HG03439 (cell line): ENCODE measurements around the gene SLC29A2.

ENCODE experiments used
- ATAC-seq: cut with Tn5 transposase; IDR thresholded peaks from one replicate; pipeline ENCODE4 v1.9.1; 2021; ENCODE audit warnings: mild to moderate bottlenecking, moderate library complexity; ENCODE audit not compliant: unreplicated experiment

Gene SLC29A2

GRCh38 chr11:66335531-66336233, 35.9 kb downstream of the SLC29A2 start:
- no peak for ATAC-seq

- ATAC-seq, result no peak
Observed at GRCh38 chr11:66334605-66335442, 36.7 kb downstream of the SLC29A2 start.

- no peak for ATAC-seq
Observed at GRCh38 chr11:66333896-66334604, 37.5 kb downstream of the SLC29A2 start.

GRCh38 chr11:66333220-66333877, 38.2 kb downstream of the SLC29A2 start:
- no peak for ATAC-seq

- ATAC-seq, result no peak
Observed at GRCh38 chr11:66332371-66333219, 39.0 kb downstream of the SLC29A2 start.

GRCh38 chr11:66331542-66332370, 39.8 kb downstream of the SLC29A2 start:
- no peak for ATAC-seq

- no peak for ATAC-seq
Observed at GRCh38 chr11:66330931-66331330, 40.6 kb downstream of the SLC29A2 start.

GRCh38 chr11:66329165-66329673, 42.3 kb downstream of the SLC29A2 start:
- ATAC-seq, result no peak

GRCh38 chr11:66328302-66329144, 43.0 kb downstream of the SLC29A2 start:
- no peak for ATAC-seq

GRCh38 chr11:66328031-66328301, 43.6 kb downstream of the SLC29A2 start:
- no peak for ATAC-seq

GRCh38 chr11:66327171-66328030, 44.2 kb downstream of the SLC29A2 start:
- ATAC-seq, result no peak

- ATAC-seq, result no peak
Observed at GRCh38 chr11:66326261-66327111, 45.1 kb downstream of the SLC29A2 start.

GRCh38 chr11:66325263-66325671, 46.3 kb downstream of the SLC29A2 start:
- no peak for ATAC-seq

GRCh38 chr11:66324664-66325063, 46.9 kb downstream of the SLC29A2 start:
- no peak for ATAC-seq

GRCh38 chr11:66323684-66324083, 47.9 kb downstream of the SLC29A2 start:
- ATAC-seq, result no peak

- no peak for ATAC-seq
Observed at GRCh38 chr11:66322732-66323427, 48.7 kb downstream of the SLC29A2 start.
